Measurements from ENCODE around the gene ANKS3.
A peak's percentile ranks its signal among the peaks of the same experiment; 100 is the strongest.
"Not testable (repeated sequence)": the region's sequence is repeated elsewhere in the genome, so short reads cannot be mapped to it uniquely, and the experiment has no call there.

The ANKS3 gene

DNA sequence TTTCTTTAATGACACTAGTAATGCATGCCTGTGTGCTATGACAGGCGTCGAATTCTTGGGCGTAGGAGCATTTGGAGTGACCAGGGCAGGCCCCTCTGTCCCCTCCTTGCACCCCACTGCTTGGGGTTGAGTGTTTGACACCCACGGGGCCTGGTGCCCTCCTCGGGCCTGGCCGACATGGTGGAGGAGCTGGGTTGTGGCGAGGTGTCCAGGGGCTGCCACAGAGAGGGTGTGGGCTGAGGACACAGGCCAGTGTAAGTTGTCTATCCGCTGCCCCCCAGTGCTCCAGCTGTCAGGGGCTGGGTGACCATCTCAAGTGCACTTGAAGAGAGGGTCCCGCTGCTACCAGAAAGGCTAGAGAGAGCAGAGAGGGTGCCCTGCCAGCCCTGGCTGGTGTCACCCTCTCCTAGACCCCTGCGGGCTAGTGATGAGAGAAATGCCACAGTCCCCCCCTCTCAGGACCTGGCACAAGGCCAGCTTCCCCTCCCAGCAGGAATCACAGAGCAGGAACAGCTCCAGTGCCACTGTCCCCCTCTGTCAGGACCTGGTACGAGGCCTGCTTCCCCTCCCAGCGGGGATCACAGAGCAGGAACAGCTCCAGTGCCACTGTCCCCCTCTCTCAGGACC lies 79.0 kb downstream of the ANKS3 start:
- DNase-seq (ENCODE audit: low read depth) = no peak
- in situ Hi-C loops (cut with HindIII; ENCODE audit: low sequenced_read_pairs) = no loop called here
- H3K4me3 ChIP-seq (ENCODE audit: low read depth, low read length) = no peak overlapping the region
- TF ChIP-seq, protein P1, sequence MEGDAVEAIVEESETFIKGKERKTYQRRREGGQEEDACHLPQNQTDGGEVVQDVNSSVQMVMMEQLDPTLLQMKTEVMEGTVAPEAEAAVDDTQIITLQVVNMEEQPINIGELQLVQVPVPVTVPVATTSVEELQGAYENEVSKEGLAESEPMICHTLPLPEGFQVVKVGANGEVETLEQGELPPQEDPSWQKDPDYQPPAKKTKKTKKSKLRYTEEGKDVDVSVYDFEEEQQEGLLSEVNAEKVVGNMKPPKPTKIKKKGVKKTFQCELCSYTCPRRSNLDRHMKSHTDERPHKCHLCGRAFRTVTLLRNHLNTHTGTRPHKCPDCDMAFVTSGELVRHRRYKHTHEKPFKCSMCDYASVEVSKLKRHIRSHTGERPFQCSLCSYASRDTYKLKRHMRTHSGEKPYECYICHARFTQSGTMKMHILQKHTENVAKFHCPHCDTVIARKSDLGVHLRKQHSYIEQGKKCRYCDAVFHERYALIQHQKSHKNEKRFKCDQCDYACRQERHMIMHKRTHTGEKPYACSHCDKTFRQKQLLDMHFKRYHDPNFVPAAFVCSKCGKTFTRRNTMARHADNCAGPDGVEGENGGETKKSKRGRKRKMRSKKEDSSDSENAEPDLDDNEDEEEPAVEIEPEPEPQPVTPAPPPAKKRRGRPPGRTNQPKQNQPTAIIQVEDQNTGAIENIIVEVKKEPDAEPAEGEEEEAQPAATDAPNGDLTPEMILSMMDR (IDR thresholded peaks at IDR 0.05; ENCODE audit: low read depth, low read length, missing control alignments) = no peak

DNA sequence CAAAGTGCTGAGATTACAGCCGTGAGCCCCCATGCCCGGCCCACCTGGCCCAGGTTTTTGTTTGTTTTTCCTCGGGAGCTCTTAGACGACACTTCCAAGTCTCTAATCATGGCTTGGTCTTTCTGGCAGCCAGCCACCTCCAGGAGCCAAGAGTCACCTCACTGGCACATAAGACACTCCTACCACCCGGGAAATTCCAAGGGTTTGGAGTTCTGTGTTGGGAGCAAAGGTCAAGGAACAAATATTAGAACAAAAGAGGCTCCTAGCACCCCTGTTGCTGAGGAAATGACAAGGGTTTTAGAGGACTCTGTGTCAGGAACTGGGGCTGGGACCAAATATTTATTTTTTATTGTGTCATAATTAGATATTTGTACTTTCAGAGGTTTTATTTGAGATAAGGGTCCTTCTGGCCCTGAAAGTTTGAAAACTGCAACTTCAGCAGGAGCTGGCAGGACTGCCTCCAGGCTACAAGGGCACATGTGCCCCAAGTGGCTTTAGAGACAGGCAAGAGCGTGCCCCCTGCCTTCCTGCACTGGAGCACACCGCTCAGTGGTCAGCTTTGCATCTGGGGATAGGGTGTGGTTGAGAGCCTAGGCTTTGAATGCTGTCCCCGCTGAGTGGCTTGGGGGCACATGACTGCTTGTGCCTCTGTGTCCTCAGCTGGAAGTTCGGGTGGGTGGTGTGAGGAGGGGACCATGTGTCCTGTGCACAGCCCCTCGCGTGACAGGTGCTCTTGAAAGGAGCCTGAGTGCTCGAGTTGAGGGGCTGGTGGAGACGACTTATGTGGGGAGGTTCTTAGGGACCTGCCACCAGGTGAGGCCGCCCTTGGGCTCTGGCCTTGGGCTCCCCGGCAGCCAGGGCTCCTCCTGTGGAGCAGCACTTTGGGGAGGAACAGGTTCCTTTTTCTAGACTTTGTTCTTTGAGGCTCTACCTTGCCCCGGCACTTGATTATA lies 79.8 kb downstream of the ANKS3 start:
- no peak for DNase-seq (ENCODE audit: low read depth)
- H3K4me3 ChIP-seq (ENCODE audit: low read depth, low read length) = no peak overlapping the region
- TF ChIP-seq, protein P1 (IDR thresholded peaks at IDR 0.05; ENCODE audit: low read depth, low read length, missing control alignments) = no peak
- in situ Hi-C loops (cut with HindIII; ENCODE audit: low sequenced_read_pairs) = no loop called here

GRCh38 chr16:4652561-4652960 lies 81.5 kb downstream of the ANKS3 start:
- no peak for DNase-seq (ENCODE audit: low read depth)
- in situ Hi-C loops (cut with HindIII; ENCODE audit: low sequenced_read_pairs) = no loop called here
- TF ChIP-seq, protein P1 (IDR thresholded peaks at IDR 0.05; ENCODE audit: low read depth, low read length, missing control alignments) = no peak
- no peak overlapping the region for H3K4me3 ChIP-seq (ENCODE audit: low read depth, low read length)

DNA sequence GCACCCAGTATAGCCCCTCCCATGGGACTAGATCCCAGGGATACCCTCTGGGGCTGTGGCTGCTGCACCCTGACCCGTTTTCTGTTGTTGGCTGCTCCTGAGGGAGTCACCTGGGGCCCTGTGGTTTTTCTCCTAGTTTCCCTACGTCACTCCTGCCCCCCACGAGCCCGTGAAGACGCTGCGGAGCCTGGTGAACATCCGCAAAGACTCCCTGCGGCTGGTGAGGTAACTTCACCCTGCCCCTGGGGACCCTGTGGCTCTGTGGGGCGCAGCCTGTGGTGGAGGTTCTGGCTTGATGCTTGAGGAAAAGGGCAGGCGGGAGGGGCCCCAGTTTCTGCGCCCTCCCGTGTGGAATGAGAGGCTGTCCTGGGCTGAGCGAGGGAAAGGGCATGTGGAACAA lies 82.2 kb downstream of the ANKS3 start:
- TF ChIP-seq, protein P1 (IDR thresholded peaks at IDR 0.05; ENCODE audit: low read depth, low read length, missing control alignments) = no peak
- in situ Hi-C loops (cut with HindIII; ENCODE audit: low sequenced_read_pairs) = no loop called here
- no peak overlapping the region for H3K4me3 ChIP-seq (ENCODE audit: low read depth, low read length)
- no peak for DNase-seq (ENCODE audit: low read depth)

DNA sequence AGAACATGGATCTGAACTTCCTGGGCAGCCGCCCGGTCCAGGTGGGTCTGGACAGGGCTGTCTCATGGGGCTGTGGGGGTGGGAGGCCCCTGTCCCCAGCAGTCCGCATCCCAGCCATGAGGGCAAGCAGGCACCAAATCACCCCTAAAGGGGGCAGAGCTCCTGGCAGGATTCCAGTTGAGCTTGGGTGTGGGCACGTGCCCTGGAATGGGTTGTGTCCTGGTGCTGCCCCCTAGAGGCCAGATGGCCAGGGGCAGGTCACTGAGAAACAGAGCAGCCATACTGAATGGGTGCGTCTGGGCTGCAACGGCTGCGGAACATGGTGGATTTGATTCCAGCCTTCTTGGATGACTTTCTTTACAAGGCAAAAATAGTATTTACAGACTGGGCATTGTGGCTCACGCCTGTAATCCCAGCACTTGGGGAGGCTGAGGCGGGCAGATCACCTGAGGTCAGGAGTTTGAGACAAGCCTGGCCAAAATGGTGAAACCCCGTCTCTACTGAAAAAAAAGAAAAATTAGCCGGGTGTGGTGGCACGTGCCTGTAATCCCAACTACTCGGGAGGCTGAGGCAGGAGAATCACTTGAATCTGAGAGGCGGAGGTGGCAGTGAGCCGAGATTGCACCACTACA lies 83.5 kb downstream of the ANKS3 start:
- TF ChIP-seq, protein P1 (IDR thresholded peaks at IDR 0.05; ENCODE audit: low read depth, low read length, missing control alignments) = peak; percentile 66
- DNase-seq (ENCODE audit: low read depth); H3K4me3 ChIP-seq (ENCODE audit: low read depth, low read length); in situ Hi-C loops (cut with HindIII; ENCODE audit: low sequenced_read_pairs): not testable (repeated sequence)

GRCh38 chr16:4649744-4650442 lies 84.2 kb downstream of the ANKS3 start:
- DNase-seq (ENCODE audit: low read depth) = no peak
- TF ChIP-seq, protein P1 (IDR thresholded peaks at IDR 0.05; ENCODE audit: low read depth, low read length, missing control alignments) = no peak
- in situ Hi-C loops (cut with HindIII; ENCODE audit: low sequenced_read_pairs) = loop anchor here (25.0 kb wide), 1 partner anchor 138 kb away; no protein-coding TSS in a partner anchor
- no peak overlapping the region for H3K4me3 ChIP-seq (ENCODE audit: low read depth, low read length)
